ENCODE results near the gene ZNF133.

GRCh38 chr20:18288749-18289267 lies 481 bp downstream of the ZNF133 start:
- TF ChIP-seq, protein P1, sequence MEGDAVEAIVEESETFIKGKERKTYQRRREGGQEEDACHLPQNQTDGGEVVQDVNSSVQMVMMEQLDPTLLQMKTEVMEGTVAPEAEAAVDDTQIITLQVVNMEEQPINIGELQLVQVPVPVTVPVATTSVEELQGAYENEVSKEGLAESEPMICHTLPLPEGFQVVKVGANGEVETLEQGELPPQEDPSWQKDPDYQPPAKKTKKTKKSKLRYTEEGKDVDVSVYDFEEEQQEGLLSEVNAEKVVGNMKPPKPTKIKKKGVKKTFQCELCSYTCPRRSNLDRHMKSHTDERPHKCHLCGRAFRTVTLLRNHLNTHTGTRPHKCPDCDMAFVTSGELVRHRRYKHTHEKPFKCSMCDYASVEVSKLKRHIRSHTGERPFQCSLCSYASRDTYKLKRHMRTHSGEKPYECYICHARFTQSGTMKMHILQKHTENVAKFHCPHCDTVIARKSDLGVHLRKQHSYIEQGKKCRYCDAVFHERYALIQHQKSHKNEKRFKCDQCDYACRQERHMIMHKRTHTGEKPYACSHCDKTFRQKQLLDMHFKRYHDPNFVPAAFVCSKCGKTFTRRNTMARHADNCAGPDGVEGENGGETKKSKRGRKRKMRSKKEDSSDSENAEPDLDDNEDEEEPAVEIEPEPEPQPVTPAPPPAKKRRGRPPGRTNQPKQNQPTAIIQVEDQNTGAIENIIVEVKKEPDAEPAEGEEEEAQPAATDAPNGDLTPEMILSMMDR (conservative IDR thresholded peaks at IDR 0.05; ENCODE audit: low read depth, low read length): no peak
- TF ChIP-seq EZH2 (IDR thresholded peaks at IDR 0.05; ENCODE audit: borderline replicate concordance, low read depth, low read length, poor library complexity, severe bottlenecking): no peak
